Esophagus muscularis mucosa (tissue), 4 donors: ENCODE data around the gene ARCN1. TPM values are rescaled to one million over a fixed set of nuclear protein-coding genes. Genes with fewer than 3 reads are reported as not detected.

Source experiments
- DNase-seq: peaks from one replicate; pipeline ENCODE4 v3.0.0-alpha.2; 2017; ENCODE audit errors: extremely low spot score
- H3K27ac ChIP-seq, 4 donors: fragments of 200-600 bp; sonication (generic); replicated peaks in 1 of 4; 1 replicate in 3 of 4; 2 replicates in 1 of 4; pipeline ENCODE4 v1.5.1; 2016 to 2019; ENCODE audit warnings: mild to moderate bottlenecking in 1 of 4
- H3K27me3 ChIP-seq, 4 donors: fragments of 200-600 bp; sonication (generic); one replicate each; pipeline versions ENCODE4 v1.5.1 to v1.6.0; 2016 to 2019
- H3K36me3 ChIP-seq, 4 donors: fragments of 200-600 bp; sonication (generic); one replicate each; pipeline ENCODE4 v1.5.1; 2016 to 2019
- H3K4me1 ChIP-seq, 4 donors: fragments of 200-600 bp; sonication (generic); one replicate each; pipeline ENCODE4 v1.5.1; 2016 to 2019
- H3K4me3 ChIP-seq, 4 donors: fragments of 200-600 bp; sonication (generic); 1 replicate in 2 of 4; 2 replicates in 2 of 4; pipeline ENCODE4 v1.5.1; 2016 to 2019; ENCODE audit warnings: mild to moderate bottlenecking in 4 of 4, moderate library complexity in 1 of 4
- H3K9me3 ChIP-seq, 4 donors: fragments of 200-600 bp; sonication (generic); 1 replicate in 3 of 4; 2 replicates in 1 of 4; pipeline ENCODE4 v1.5.1; 2016 to 2019
- EP300 ChIP-seq: sonication (generic); formaldehyde crosslinking; IDR thresholded peaks from one replicate; pipeline ENCODE4 v1.6.1; 2017; ENCODE audit warnings: antibody characterized with exemption
- POLR2A ChIP-seq: fragments of 450-650 bp; IDR thresholded peaks from one replicate; pipeline ENCODE4 v1.6.1; 2017; ENCODE audit warnings: antibody characterized with exemption, moderate library complexity, mild to moderate bottlenecking, low read depth
- POLR2AphosphoS5 ChIP-seq, 2 donors: sonication (generic); formaldehyde crosslinking; IDR thresholded peaks; one replicate each; pipeline ENCODE4 v1.6.1; 2017; ENCODE audit warnings: antibody characterized with exemption in 2 of 2
- WGBS: methylation state at CpG from one replicate; pipeline ENCODE4 v1.1.5; 2018; 5-methylcytosine and 5-hydroxymethylcytosine counted together
- intact Hi-C: fragments of 100-400 bp; cut with DNase I; formaldehyde crosslinking; loops from one replicate; pipeline ENCODE4 v1.15.1; 2023
- total RNA-seq, 4 donors: library from RNA; depleted of rRNA; stranded (reverse); fragments of >200 nt; gene quantifications; one replicate each; pipeline versions ENCODE4 v1.1.0 to v1.2.1, GENCODE V29; 2016
- TF ChIP-seq, protein P1 (sequence below), 3 experiments: fragments of 200-600 bp in 2 of 3; fragments of 450-650 bp in 1 of 3; sonication (generic) in 2 of 3; IDR thresholded peaks; one replicate each; pipeline ENCODE4 v1.5.1; 2017 to 2019; ENCODE audit warnings: antibody characterized with exemption in 3 of 3, mild to moderate bottlenecking in 2 of 3, moderate library complexity in 1 of 3

The ARCN1 gene
- total RNA-seq, 4 donors from 2014 or later = 83.9 to 115 (median 102) TPM

DNA sequence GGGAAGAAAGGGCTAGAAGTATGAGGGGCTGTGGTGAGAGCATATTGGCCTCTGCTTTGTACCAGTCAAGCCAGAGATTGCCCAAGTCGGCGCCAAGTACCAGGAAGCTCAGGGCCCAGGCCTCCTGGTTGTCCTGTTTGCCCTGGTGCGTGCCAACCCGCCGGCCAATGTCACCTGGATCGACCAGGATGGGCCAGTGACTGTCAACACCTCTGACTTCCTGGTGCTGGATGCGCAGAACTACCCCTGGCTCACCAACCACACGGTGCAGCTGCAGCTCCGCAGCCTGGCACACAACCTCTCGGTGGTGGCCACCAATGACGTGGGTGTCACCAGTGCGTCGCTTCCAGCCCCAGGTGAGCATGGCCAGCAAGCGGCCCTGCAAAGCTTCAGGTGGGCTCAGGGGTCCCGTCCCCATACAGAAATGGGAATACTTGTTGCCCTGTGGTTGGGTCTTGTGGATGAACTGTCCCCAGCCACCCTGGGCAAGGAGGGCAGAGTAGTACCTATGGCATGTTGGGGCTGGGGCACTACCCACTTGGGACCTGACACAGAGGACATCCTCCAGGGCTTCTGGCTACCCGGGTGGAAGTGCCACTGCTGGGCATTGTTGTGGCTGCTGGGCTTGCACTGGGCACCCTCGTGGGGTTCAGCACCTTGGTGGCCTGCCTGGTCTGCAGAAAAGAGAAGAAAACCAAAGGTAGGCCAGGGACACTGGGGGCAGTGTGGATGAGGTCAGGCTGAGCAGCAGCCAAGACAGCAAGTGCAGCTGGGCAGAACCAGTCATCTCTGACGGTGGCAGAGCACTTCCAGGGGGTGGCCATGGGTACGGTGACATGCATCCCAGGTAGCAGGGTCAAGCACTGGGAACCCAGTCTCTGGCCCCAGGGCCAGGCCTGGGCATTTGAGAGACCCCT is 39.1 kb upstream of the ARCN1 start:
- Histone ChIP-seq H3K9me3 (no peaks in the 10 kb centered on the region), H3K4me3 (no peak overlapping the region), H3K27ac (no peak overlapping the region), H3K27me3 (no peaks in the 10 kb centered on the region), H3K36me3 (peaks cover 0 to 32% (median 16%) of the 10 kb centered on the region in 4 donors), H3K4me1 (peaks cover 15 to 37% (median 33%) of the 10 kb centered on the region in 4 donors)
- intact Hi-C loops = loop anchor here (5.0 kb wide), 1 partner anchor 34 kb away; the partner anchor contains the start of gene IFT46
- DNase-seq = no peak
- TF ChIP-seq POLR2A (no peak), EP300 (no peak), POLR2AphosphoS5 (IDR thresholded peaks at IDR 0.05) (no peak)
- TF ChIP-seq, protein P1, sequence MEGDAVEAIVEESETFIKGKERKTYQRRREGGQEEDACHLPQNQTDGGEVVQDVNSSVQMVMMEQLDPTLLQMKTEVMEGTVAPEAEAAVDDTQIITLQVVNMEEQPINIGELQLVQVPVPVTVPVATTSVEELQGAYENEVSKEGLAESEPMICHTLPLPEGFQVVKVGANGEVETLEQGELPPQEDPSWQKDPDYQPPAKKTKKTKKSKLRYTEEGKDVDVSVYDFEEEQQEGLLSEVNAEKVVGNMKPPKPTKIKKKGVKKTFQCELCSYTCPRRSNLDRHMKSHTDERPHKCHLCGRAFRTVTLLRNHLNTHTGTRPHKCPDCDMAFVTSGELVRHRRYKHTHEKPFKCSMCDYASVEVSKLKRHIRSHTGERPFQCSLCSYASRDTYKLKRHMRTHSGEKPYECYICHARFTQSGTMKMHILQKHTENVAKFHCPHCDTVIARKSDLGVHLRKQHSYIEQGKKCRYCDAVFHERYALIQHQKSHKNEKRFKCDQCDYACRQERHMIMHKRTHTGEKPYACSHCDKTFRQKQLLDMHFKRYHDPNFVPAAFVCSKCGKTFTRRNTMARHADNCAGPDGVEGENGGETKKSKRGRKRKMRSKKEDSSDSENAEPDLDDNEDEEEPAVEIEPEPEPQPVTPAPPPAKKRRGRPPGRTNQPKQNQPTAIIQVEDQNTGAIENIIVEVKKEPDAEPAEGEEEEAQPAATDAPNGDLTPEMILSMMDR (IDR thresholded peaks at IDR 0.05) = no peak
- 90% methylated on average over 12 of the region's 19 CpGs for WGBS

DNA sequence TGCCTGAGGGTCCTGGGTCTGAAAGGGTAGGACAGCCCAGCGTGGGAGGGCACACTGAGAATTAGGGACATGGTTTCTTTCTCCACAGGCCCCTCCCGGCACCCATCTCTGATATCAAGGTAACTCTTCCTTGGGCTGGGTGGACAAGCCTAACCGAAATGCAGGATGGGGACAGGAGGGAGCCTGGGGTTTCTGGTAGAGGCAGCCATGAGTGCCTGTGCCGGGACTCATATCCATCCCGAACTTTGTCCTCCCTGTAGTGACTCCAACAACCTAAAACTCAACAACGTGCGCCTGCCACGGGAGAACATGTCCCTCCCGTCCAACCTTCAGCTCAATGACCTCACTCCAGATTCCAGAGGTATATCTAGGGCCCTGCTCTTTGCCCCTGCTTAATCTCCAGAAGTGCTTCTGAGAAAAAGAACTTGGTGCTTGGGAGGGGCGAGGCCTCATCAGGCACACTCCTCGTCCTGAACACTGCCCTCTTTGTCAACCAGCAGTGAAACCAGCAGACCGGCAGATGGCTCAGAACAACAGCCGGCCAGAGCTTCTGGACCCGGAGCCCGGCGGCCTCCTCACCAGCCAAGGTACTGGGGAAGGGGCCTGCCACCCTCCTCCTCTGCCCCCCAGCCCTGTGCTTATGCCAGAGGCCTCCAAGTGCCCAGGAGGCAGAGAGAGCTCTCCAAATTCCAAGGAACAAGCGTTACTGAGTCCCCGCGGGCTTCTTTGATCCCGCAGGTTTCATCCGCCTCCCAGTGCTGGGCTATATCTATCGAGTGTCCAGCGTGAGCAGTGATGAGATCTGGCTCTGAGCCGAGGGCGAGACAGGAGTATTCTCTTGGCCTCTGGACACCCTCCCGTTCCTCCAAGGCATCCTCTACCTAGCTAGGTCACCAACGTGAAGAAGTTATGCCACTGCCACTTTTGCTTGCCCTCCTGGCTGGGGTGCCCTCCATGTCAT is 38.2 kb upstream of the ARCN1 start:
- intact Hi-C loops = loop anchor here (5.0 kb wide), 1 partner anchor 33 kb away; the partner anchor contains the start of gene IFT46
- TF ChIP-seq, protein P1 (IDR thresholded peaks at IDR 0.05) = no peak
- TF ChIP-seq POLR2AphosphoS5 (IDR thresholded peaks at IDR 0.05) (no peak), POLR2A (no peak), EP300 (no peak)
- 71% methylated on average over 16 of the region's 27 CpGs for WGBS
- H3K9me3 ChIP-seq = no peaks in the 10 kb centered on the region
- H3K27me3 ChIP-seq = no peaks in the 10 kb centered on the region
- peaks cover 0 to 32% (median 16%) of the 10 kb centered on the region in 4 donors for H3K36me3 ChIP-seq
- no peak overlapping the region for H3K27ac ChIP-seq
- DNase-seq = no peak
- peaks cover 15 to 39% (median 27%) of the 10 kb centered on the region in 4 donors for H3K4me1 ChIP-seq
- H3K4me3 ChIP-seq = no peak overlapping the region

DNA sequence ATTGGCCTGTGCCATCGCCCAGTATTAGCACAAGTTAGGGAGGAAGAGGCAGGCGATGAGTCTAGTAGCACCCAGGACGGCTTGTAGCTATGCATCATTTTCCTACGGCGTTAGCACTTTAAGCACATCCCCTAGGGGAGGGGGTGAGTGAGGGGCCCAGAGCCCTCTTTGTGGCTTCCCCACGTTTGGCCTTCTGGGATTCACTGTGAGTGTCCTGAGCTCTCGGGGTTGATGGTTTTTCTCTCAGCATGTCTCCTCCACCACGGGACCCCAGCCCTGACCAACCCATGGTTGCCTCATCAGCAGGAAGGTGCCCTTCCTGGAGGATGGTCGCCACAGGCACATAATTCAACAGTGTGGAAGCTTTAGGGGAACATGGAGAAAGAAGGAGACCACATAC is 36.9 kb upstream of the ARCN1 start:
- 81% methylated on average over 7 of the region's 9 CpGs for WGBS
- no peak overlapping the region for H3K27ac ChIP-seq
- peaks cover 7 to 27% (median 15%) of the 10 kb centered on the region in 4 donors for H3K4me1 ChIP-seq
- no peaks in the 10 kb centered on the region for H3K9me3 ChIP-seq
- intact Hi-C loops = no loop called here
- peaks cover 0 to 32% (median 16%) of the 10 kb centered on the region in 4 donors for H3K36me3 ChIP-seq
- TF ChIP-seq POLR2A = no peak
- TF ChIP-seq POLR2AphosphoS5 (IDR thresholded peaks at IDR 0.05) = no peak
- TF ChIP-seq, protein P1 (IDR thresholded peaks at IDR 0.05) = no peak
- no peak for TF ChIP-seq EP300
- H3K27me3 ChIP-seq = no peaks in the 10 kb centered on the region
- no peak overlapping the region for H3K4me3 ChIP-seq
- no peak for DNase-seq

DNA sequence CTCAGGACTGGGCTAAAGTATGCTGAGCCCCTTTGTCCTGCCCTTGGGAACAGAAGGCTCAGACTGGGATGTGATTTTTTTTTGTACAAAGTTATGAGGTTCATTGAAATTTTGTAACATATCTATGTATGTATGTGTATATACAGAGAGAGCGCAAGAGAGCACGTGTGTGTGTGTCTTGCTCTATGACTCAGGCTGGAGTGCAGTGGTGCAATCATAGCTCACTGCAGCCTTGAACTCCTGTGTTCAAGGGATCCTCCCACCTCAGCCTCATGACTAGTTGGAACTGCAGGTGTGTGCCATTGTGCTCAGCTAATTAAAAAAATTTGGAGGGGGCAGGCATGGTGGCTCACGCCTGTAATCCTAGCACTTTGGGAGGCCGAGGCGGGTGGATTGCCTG is 35.5 kb upstream of the ARCN1 start:
- Histone ChIP-seq H3K4me1 (peaks cover 2 to 15% (median 6%) of the 10 kb centered on the region in 4 donors), H3K27ac (no peak overlapping the region), H3K4me3 (no peak overlapping the region), H3K36me3 (peaks cover 0 to 35% (median 19%) of the 10 kb centered on the region in 4 donors), H3K9me3 (no peaks in the 10 kb centered on the region), H3K27me3 (no peaks in the 10 kb centered on the region)
- TF ChIP-seq POLR2AphosphoS5 (IDR thresholded peaks at IDR 0.05) = no peak
- no peak for TF ChIP-seq POLR2A
- no peak for DNase-seq
- intact Hi-C loops = no loop called here
- 95% methylated on average over 5 of the region's 5 CpGs for WGBS
